ENCODE results near the gene DIPK1A.

The DIPK1A gene

DNA sequence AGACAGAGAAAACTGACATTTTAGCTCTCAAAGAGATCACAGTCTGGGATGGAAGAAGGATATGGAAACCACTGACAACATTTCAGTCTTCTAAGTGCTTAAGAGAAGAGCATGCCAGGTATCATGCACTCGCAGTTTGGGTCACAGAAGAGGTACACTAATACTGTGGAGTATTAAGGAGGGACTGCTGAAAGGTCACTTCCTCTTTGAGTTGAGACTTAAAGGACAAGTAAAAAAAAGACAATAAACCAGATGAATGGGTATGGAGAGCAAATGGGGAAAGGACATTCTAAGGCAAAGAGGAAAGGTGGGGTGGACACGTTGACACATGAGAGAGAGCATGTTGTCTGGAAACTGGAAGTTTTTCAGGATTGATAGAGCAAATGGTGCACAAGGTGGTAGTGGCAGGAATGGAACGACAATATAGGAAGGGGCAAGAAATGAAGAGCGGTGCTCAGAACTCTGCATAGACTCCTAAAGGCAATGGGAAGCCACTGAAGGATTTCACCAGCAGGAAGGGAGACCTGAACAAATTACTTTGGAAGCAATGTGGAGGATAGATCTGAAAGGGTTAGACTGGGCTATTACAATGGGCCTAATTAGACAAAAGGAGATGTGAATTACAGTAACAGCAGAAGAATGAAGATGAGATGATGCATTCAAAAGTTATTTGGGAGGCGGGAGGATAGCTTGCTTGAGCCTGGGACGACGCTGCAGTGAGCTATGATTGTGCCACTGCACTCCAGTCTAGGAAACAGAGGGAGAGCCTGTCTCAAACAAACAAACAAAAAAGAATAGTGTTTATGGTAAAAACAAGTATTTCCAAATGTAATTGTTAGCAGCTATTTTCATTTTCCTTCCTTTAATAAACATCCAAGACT lies 11.1 kb downstream of the DIPK1A start:
- no peak for DNase-seq

DNA sequence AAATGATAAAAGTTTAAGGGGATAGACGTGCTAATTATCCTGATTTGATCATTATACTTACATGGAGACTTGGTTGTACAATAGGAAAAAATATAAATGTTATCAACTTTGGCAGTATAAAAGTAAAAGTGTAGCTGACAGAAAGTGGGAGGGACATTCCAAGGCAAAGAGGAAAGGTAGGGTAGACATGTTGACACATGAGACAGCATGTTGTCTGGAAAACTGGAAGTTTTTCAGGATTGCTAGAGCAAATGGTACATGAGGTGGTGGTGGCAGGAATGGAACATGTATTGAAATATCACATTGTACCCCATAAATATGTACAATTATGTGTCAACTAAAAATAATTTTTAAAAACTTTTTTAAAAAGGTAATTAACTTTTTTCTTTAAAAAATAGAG lies 13.2 kb downstream of the DIPK1A start:
- DNase-seq: no peak

DNA sequence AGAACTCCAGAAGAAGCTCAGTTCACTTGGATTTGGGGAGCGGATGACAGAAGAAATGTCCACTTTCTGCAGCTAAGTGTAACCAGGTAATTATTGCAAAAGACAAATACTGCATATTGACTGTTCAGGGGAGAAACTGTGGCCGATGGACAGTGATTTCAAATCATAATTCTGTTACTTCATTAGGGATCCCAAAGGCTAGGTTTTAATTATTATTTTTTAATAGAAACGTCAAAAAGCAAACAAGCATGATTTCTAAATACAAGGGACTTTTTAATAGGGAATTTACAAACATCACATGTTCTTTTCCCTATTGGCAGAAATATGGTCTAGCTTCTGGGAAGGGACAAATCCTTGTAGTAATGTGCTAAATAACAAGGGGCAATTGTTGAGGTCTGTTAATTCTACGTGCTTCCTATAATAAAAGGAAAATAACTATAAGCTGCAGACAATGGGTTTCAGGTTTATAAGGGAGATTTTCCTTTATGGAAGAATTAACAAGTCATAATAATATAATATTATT lies 15.5 kb downstream of the DIPK1A start:
- no peak for DNase-seq

DNA sequence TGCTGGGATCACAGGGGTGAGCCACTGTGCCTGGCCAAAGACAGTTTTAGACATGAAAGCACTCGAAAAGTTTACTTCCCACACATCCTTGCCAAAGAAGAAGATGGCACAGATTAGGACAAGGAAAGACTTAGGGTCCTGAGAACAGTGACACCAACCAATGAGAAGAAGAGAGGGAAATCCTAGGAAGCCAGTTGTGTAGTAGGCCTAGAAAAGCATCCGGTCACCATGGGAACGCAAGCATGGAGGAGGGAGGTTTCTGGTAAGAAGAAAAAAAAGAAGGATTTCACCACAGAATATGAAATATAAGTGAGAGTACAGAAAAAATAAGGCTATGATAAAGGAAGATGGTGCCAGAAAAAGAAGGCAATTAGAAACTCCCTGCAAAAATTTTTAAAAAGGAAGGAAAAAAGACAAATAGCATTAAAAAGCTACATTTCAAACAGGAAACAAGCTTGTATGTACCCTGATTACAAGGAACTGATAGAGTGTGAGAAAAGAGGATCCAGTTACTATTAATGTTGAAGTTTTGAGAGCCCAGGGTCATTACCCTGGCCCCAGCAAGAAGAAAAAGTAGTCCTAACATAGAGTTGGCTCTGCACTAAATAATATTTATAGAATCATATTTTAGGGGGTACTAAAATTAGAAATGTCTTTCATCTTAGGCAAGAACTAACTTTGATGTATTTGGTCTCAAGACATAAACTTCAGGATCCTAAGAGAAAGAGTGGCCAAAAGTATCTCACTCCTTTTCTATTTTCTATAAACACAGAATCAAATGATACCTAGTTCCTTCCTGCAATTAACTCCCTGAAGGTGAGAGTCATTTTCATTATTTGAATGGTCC lies 16.1 kb downstream of the DIPK1A start:
- no peak for DNase-seq

DNA sequence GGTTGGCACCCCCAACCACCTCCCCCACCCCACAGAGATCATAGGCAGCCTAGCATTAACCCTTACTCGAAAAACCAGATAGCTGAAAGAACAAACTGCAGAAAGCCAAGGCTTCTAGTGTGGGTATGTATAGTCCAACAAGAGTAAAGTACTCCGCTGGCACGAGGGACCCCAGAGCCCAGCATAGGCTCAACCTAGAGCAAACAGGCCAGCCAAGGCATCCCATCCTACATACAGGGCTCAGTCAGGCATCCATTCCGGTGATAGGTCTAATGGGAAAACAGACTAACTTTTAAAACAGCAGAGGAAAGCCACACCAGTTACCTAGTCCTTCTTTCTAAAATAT lies 17.8 kb downstream of the DIPK1A start:
- no peak for DNase-seq

DNA sequence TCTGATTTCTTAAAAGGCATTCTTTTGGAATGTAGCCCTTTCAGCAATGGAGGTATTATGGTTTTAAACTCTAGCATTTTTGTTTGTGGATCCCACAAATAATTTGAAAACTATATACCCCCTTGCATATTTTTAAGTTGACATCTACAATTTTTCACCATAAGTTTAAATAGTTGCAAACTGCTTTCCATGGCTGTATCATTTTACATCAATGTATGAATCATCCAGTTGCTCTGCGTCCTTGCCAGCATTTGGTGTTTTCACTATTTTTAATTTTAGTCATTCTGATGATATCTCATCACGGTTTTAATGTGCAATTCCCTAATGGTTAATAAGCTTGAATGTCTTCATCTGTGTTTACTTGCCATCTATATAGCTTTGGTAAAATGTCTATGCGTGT lies 20.7 kb downstream of the DIPK1A start:
- DNase-seq: no peak

DNA sequence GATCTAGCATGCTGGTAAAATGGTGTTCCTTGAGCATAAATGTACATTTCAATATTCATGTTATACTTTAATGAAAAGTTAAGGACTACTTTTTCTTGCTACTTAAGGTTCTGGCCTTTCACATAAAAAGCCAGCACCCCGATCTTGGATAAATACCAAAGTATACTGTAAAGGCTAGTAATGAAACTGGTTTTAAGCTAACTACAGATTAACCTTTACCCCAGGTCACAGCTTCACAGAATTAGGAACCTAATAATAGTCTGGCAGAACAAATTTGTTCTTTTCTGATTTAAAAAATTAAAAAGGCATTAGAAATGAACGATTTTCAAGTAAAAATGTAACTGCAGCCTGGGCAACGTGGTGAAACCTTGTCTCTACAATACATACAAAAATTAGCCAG lies 23.5 kb downstream of the DIPK1A start:
- DNase-seq: no peak

DNA sequence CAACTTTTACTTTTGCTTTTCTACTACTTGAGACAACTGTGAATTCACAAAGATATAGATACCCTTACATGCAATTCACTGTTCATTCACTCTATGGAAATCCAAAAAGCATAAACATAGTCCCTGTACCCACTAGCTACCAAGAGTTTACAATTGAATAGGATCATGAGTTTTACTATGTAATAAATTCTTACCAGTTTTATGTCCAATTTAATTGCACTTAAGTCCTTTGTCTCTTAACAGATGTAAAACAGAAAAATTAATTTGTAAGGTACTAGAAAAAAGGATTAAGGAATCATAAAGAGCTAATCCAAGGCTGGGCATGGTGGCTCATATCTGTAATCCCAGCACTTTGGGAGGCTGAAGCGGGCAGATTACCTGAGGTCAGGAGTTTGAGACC lies 24.4 kb downstream of the DIPK1A start:
- no peak for DNase-seq

DNA sequence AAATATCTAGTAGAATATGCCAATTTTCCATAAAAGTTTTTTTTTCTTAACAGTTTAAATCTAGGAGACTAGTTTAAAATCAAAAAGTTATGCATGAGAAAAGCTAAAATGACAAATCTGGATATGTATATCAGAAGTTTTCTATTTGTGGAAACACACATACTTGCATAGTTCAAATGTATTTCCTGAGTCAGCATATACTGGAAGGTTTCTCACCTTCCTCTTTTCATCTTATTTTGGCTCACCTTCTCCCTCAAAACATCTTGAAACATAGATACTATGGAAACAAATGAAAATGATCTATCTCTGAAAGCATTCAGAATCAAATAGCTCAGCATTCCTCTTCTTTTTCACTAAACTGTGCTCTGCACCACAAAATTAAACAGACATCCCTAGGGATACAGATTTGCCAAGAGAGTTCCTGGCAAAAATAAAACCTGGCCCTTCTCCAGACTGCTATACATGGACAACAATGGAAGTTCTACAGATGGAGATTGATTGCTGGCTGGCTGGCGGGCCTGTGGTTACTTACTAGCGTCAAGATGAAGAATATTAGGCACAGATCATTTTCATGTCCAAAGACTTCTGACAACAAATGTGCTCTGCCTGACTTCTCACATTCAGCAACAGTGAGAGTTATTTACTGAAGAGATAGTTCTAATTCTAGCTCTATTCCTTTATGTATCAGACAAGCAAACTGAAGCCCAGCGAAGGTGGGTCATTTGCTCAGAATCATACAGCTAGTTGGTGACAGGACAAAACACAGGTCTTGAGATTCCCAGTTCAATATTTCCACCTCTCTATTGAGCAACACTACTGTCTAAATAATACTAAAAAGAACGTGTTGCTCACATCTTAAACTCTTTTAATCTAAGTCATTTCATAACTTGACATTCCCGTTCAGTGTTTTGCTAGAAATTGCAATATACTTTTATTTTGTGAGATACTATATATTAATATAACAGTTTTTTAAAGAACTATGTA lies 26.6 kb downstream of the DIPK1A start:
- no peak for DNase-seq

DNA sequence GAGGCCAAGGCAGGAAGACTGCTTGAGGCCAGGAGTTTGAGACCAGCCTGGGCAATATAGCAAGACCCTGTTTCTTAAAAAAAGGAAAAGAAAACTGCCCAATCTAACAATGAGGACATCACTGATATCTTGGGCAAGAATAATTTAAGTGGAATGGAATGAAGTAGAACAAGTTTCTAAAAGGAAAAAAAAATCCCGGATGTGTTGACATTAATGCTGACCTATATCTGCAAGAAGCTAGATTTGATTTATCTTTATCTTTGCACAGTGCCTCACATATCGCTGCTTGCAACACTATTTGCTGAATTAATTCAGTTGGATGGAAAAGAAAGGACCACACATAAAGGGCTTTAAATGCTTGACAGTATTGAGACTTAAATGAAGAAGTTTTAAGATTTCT lies 27.8 kb downstream of the DIPK1A start:
- DNase-seq: no peak

DNA sequence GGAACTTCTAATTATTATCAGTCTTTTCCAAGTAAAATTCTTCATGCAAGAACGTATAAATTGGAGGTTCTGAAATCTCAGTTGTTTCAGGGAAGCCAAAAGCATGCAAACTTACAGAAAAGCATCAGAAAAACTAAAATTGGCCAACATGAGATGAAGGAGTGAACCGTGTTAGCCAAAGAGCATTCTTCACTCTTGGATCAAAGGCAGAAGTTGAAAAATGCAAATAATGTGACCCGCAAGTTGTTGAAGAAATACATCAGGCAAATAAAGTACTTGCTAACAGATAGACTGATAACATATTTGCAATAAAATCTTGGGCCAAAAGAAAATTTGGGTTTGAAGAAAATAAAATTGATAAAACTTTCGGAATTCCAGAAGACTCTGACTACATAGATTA lies 29.6 kb downstream of the DIPK1A start:
- no peak for DNase-seq

DNA sequence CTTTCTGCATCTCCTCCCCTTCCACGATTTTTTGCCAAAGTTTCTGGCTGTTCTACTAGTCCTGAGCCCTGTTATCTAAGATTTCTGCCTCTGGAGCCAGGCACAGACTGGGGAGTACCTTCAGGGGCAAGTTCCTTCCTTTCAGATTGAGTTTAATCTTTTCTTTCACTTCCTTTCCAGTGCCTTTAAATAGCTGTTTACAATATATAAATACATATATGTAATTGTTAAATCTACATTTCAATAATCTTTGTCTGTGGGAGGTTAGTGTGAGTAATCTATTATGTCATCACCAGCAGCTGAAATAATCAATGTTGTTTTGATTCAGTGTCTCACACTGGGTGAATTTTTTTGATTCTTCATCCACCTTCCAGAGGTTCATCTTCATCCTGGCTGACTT lies 31.8 kb downstream of the DIPK1A start:
- DNase-seq: no peak

DNA sequence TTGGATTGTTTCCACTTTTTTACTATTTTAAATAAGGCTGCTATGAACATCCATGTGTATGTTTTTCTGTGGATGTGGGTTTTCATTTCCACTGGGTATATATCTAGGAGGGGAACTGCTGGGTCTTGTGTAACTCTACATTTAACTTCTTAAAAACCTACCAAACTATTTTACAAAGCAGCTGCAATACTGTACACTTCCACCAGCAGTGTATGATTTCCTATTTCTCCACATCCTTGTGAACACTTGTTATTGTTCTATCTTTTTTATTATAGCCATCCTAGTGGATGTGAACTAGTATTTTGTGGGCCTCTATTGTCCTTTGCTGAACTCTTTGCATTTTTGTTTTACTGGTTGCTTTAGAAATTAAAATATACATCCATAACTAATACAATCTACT lies 33.4 kb downstream of the DIPK1A start:
- no peak for DNase-seq

DNA sequence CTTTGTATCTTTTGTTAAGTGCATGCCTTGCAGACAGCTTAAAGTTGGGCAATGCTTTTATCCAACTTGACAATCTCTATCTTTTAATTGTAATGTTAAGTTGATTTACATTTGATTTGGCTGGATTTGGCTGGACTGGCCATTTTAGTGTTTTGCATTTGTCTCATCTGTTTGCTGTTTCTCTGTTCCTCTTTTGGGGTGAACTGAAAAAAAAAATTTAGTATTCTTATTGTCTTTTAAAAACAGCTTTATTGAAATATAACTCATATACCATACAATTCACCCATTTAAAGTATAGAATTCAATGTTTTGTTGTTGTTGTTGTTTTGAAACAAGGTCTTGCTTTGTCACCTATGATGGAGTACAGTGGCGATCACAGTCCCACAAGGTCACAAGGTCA lies 34.4 kb downstream of the DIPK1A start:
- DNase-seq: no peak

DNA sequence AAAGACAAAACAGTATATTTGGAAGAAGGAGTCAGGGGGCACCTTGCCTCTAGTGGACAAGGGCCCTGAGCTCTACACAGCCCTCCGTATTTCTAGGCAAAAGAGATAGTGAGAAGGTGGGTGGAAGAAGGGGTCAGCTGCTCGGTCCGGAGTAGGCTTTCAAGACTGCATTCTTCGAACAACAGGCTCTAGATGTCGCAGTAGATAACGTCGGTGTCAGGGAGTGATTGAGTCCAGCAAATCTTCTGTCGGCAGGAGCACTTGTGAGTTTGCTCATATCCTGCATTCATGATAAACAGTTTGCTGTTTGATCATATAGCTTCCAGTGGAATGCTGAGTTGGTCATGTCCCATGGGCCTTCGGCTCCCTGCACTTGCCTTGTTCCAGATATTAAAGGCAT lies 36.8 kb downstream of the DIPK1A start:
- no peak for DNase-seq

DNA sequence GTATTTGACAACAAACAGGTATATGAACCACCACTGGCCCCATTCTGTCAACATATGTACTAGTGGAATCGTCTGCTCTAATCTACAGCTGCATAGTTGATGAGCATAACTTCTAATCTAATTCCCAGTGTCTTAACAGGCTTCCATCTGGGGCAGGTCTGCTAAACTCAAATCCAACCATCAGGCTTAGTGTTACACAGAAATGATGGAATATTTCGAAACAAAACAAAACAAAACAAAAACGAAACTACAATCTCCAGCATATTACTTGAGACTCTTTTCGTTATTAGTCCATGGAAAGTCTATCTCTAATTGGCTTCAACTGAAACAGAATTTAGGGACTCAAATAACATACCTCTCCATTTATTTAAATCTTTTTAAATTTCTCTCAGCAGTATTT lies 37.6 kb downstream of the DIPK1A start:
- no peak for DNase-seq

DNA sequence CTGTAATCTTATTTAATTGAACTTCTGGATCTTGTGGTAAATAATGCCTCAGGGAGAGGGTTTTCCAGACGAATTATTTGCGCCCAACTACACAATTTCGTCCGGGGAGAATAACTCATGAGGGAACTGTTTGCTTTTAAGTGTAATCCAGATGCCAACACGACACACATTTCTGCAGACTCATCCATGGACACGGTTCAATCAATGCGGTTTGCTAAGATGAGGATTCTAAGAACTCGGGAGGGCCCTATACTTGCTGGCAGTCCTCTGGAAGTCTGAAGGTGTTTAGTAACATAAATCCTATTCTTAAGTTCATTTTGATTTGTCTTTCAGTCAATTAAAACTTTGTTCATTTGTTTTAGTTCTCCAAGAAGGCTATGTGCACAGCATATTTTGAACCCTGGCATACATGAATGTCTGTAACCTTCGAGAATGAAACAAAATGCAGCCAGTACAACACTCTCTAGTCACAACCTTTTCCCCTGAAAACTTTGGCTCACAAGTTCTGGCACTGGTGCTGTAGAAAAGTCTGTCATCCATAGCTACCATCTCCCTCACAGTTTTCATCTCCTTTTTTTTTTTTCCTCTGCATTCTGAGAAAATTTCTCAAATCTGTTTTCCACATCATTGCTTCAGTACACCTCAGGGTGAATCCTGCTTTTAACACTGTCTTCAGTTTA lies 38.8 kb downstream of the DIPK1A start:
- DNase-seq: no peak

DNA sequence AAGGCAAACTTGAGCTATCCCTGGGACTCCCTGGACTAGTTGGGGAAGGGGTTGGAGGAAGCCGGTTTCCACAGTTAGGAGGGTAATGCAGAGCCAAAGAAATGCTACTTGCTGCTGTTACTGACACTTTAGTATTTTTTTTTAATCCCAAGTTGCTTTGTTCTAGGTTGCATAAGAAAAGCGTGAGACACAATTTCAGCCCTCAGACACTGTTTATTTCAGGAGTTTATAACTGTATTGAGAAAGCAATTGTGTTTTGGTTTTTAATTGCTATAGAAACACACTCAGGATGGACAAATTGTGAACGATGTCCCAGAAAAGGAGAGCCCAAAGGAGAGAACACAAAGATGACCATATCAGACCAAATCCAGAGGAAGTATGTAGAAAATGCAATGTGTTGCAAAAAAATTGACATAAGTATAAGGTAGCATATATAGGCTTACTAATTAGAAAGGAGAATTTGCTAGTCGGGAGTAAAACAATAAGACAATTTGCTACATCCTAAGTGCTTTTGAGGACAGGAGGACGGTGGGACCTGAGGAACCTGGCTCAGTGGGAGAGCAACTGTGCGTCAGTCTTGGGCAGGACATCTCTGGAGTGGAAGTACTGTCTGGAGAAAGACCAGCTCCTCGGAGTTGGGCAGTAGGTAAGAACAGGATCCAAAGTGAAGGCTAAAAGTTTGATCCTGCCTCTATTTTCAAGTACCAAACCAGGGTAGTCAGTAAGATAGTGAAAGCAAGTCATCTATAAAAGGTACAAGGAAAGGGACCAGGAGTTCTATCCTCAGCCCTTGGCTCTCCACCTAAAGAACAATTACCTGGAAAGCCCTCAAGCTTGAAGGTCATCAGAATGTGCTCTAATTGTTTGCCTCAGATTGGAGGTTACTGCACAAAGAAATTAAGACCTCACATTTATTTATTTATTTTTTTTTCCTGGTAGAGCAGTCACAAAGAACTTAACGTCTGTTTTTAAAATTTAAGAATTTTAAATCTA lies 39.9 kb downstream of the DIPK1A start:
- no peak for DNase-seq

DNA sequence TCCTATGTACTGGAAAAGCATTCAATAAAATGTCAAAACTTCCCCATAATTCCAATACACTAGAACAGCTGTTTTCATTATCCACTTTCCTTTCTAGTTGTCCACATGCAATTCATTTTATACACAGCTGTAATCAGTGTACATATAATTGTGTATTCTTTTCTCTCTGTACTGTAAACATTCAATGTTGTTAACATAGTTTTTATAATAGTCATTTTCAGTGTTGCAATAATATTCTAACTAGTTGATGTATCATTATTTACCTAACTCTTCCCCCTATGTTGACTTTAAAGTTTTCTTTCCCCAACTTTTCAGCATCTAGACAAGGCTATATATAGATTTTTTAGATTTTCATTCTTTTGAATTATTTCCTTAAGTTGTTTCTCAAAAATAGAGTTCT lies 44.4 kb downstream of the DIPK1A start:
- no peak for DNase-seq

DNA sequence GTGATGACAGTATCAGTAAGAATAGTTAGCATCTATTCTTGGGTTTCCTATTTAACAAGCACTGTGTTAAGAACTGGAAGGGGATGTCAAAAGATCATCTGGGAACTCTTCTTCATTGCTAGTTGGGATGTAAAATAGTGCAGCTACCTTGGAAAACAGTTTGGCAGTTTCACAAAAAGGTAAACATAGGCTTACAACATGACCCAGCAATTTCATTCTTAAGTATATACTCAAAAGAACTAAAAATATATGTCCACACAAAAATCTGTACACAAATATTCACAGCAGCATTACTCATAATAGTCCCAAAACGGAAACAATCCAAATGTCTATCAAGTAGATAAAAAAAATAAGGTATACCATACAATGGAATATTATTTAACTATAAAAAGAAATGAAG lies 45.7 kb downstream of the DIPK1A start:
- DNase-seq: no peak
